ENCODE data around the gene MALAT1.
A peak's percentile ranks its signal among the peaks of the same experiment; 100 is the strongest.

MALAT1 gene

GRCh38 chr11:65548395-65548794 is 49.5 kb downstream of the MALAT1 start:
- DNase-seq: no peak
- Mint-ChIP-seq H3K27ac (peak overlapping the region; percentile 20 to 74), H3K27me3 (no peaks in the 10 kb centered on the region), H3K4me1 (peaks cover 76% of the 10 kb centered on the region), H3K9me3 (no peaks in the 10 kb centered on the region), H3K4me3 (peak overlapping the region; percentile 36 to 65)
- ATAC-seq: no peak

- Mint-ChIP-seq H3K9me3 (no peaks in the 10 kb centered on the region), H3K4me3 (no peak overlapping the region), H3K4me1 (peaks cover 82% of the 10 kb centered on the region), H3K27me3 (no peaks in the 10 kb centered on the region), H3K27ac (no peak overlapping the region)
- DNase-seq: no peak
- no peak for ATAC-seq
Observed at GRCh38 chr11:65549096-65549495, 50.3 kb downstream of the MALAT1 start.

GRCh38 chr11:65551572-65552387 is 52.9 kb downstream of the MALAT1 start:
- DNase-seq: peak in 1 of 2 donors; percentile 57
- H3K4me1 Mint-ChIP-seq: peaks cover 91% of the 10 kb centered on the region
- ATAC-seq: peak; percentile 50

GRCh38 chr11:65552388-65552951 is 53.6 kb downstream of the MALAT1 start:
- H3K27ac Mint-ChIP-seq: peak overlapping the region in 1 of 2 donors; percentile 4
- H3K9me3 Mint-ChIP-seq: no peaks in the 10 kb centered on the region
- ATAC-seq (no peak), DNase-seq (no peak)
- H3K4me1 Mint-ChIP-seq: peaks cover 91% of the 10 kb centered on the region
- H3K4me3 Mint-ChIP-seq: peak overlapping the region; percentile 4 to 6
- no peaks in the 10 kb centered on the region for H3K27me3 Mint-ChIP-seq

More at GRCh38 chr11:65551572-65552387, 52.9 kb downstream of the MALAT1 start:
- H3K27ac Mint-ChIP-seq: peak overlapping the region; percentile 9 to 65
- H3K27me3 Mint-ChIP-seq: no peaks in the 10 kb centered on the region
- no peaks in the 10 kb centered on the region for H3K9me3 Mint-ChIP-seq
- H3K4me3 Mint-ChIP-seq: peak overlapping the region in 1 of 2 donors; percentile 6

- H3K27me3 Mint-ChIP-seq: no peaks in the 10 kb centered on the region
- no peaks in the 10 kb centered on the region for H3K9me3 Mint-ChIP-seq
- peak overlapping the region in 1 of 2 donors; percentile 91 for H3K4me3 Mint-ChIP-seq
- DNase-seq (peak in 1 of 2 donors; percentile 73), ATAC-seq (peak; percentile 63)
- H3K4me1 Mint-ChIP-seq: peaks cover 82% of the 10 kb centered on the region
- H3K27ac Mint-ChIP-seq: no peak overlapping the region
Observed at GRCh38 chr11:65553301-65554001, 54.6 kb downstream of the MALAT1 start.

GRCh38 chr11:65554057-65554818 is 55.4 kb downstream of the MALAT1 start:
- Mint-ChIP-seq H3K27ac (peak overlapping the region; percentile 29 to 74), H3K27me3 (no peaks in the 10 kb centered on the region), H3K4me1 (peaks cover 81% of the 10 kb centered on the region), H3K4me3 (peak overlapping the region; percentile 66 to 91), H3K9me3 (no peaks in the 10 kb centered on the region)
- DNase-seq (no peak), ATAC-seq (no peak)

GRCh38 chr11:65554842-65555430 is 56.1 kb downstream of the MALAT1 start:
- Mint-ChIP-seq H3K27me3 (no peaks in the 10 kb centered on the region), H3K4me3 (peak overlapping the region; percentile 66 to 91), H3K9me3 (no peaks in the 10 kb centered on the region), H3K27ac (peak overlapping the region; percentile 3 to 74), H3K4me1 (peaks cover 83% of the 10 kb centered on the region)
- no peak for DNase-seq
- ATAC-seq: no peak

- Mint-ChIP-seq H3K4me3 (peak overlapping the region; percentile 90 to 91), H3K4me1 (peaks cover 90% of the 10 kb centered on the region), H3K9me3 (no peaks in the 10 kb centered on the region), H3K27ac (peak overlapping the region in 1 of 2 donors; percentile 23), H3K27me3 (no peaks in the 10 kb centered on the region)
- ATAC-seq: peak; percentile 4
- DNase-seq: no peak
Observed at GRCh38 chr11:65555693-65556231, 56.9 kb downstream of the MALAT1 start.
